Gastroesophageal sphincter (tissue), 4 donors: Measurements from ENCODE around the gene PPM1J. TPM values are rescaled to one million over a fixed set of nuclear protein-coding genes. Genes with fewer than 3 reads are reported as not detected.

Experiments
- ATAC-seq: fragments of 150-250 bp; one replicate; pipeline ENCODE4 v1.9.1; 2016; ENCODE audit warnings: mild to moderate bottlenecking, moderate library complexity
- H3K27ac ChIP-seq, 4 donors: fragments of 200-600 bp; sonication (generic) in 3 of 4; 1 replicate in 3 of 4; 2 replicates in 1 of 4; pipeline ENCODE4 v1.5.1; 2016 to 2019
- H3K27me3 ChIP-seq: fragments of 200-600 bp; sonication (generic); one replicate; pipeline ENCODE4 v1.5.1; 2019
- H3K36me3 ChIP-seq, 2 donors: fragments of 200-600 bp; sonication (generic); one replicate each; pipeline ENCODE4 v1.5.1; 2019; ENCODE audit warnings: control low read depth in 1 of 2
- H3K4me1 ChIP-seq, 3 donors: fragments of 200-600 bp; sonication (generic); 1 replicate in 2 of 3; 2 replicates in 1 of 3; pipeline ENCODE4 v1.5.1; 2016 to 2019; ENCODE audit warnings: control low read depth in 2 of 3
- H3K4me3 ChIP-seq, 2 donors: fragments of 200-600 bp; sonication (generic); one replicate each; pipeline ENCODE4 v1.5.1; 2019; ENCODE audit warnings: mild to moderate bottlenecking in 1 of 2, moderate library complexity in 1 of 2
- H3K9me3 ChIP-seq, 3 donors: fragments of 200-600 bp; sonication (generic); one replicate each; pipeline ENCODE4 v1.5.1; 2017 to 2019; ENCODE audit warnings: control low read depth in 2 of 3
- CTCF ChIP-seq, 4 experiments: fragments of 200-600 bp in 2 of 4; fragments of 450-650 bp in 2 of 4; sonication (generic) in 1 of 4; IDR thresholded peaks; one replicate each; pipeline ENCODE4 v1.5.1; 2017 to 2019; ENCODE audit warnings: antibody characterized with exemption in 4 of 4, mild to moderate bottlenecking in 2 of 4, moderate library complexity in 2 of 4
- EP300 ChIP-seq: sonication (generic); formaldehyde crosslinking; IDR thresholded peaks from one replicate; pipeline ENCODE4 v1.6.1; 2017; ENCODE audit warnings: antibody characterized with exemption, mild to moderate bottlenecking
- POLR2A ChIP-seq, 2 donors: fragments of 450-650 bp; IDR thresholded peaks; one replicate each; pipeline ENCODE4 v1.6.1; 2017; ENCODE audit warnings: antibody characterized with exemption in 2 of 2, mild to moderate bottlenecking in 2 of 2, moderate library complexity in 1 of 2
- POLR2AphosphoS5 ChIP-seq: sonication (generic); formaldehyde crosslinking; IDR thresholded peaks from one replicate; pipeline ENCODE4 v1.6.1; 2017; ENCODE audit warnings: antibody characterized with exemption
- WGBS, 2 donors: methylation state at CpG; one replicate each; pipeline ENCODE4 v1.1.5; 2018; ENCODE audit warnings: low coverage in 1 of 2; 5-methylcytosine and 5-hydroxymethylcytosine counted together
- total RNA-seq, 4 donors: library from RNA; depleted of rRNA; stranded (reverse); fragments of >200 nt; gene quantifications; one replicate each; pipeline ENCODE4 v1.1.0, GENCODE V29; 2016

Gene PPM1J
- total RNA-seq, 4 donors from 2014 or later: 0.35 to 2.8 (median 1.7) TPM

- Histone ChIP-seq H3K9me3 (peaks cover 0 to 12% (median 0%) of the 10 kb centered on the region in 3 donors), H3K27me3 (peaks cover 34% of the 10 kb centered on the region), H3K4me1 (no peaks in the 10 kb centered on the region), H3K27ac (no peak overlapping the region), H3K36me3 (no peaks in the 10 kb centered on the region), H3K4me3 (no peak overlapping the region)
- WGBS, 2 donors: 0 to 25% methylated on average over 1 of the region's 1 CpG
- TF ChIP-seq POLR2A (IDR thresholded peaks at IDR 0.05): no peak
- TF ChIP-seq EP300: no peak
- no peak for TF ChIP-seq CTCF (IDR thresholded peaks at IDR 0.05)
- TF ChIP-seq POLR2AphosphoS5: no peak
- ATAC-seq: no peak
Measured at GRCh38 chr1:112754116-112754628, 39.0 kb upstream of the PPM1J start.

GRCh38 chr1:112748396-112748795 lies 33.3 kb upstream of the PPM1J start:
- no peaks in the 10 kb centered on the region for H3K9me3 ChIP-seq
- no peak for ATAC-seq
- no peak overlapping the region for H3K4me3 ChIP-seq
- TF ChIP-seq POLR2A (IDR thresholded peaks at IDR 0.05): no peak
- TF ChIP-seq CTCF (IDR thresholded peaks at IDR 0.05): no peak
- no peak for TF ChIP-seq EP300
- no peak for TF ChIP-seq POLR2AphosphoS5
- no peaks in the 10 kb centered on the region for H3K36me3 ChIP-seq
- H3K27ac ChIP-seq: no peak overlapping the region
- peaks cover 31% of the 10 kb centered on the region for H3K27me3 ChIP-seq
- 88 to 90% methylated on average over 10 to 12 of the region's 12 CpGs for WGBS, 2 donors
- peaks cover 0 to 13% (median 0%) of the 10 kb centered on the region in 3 donors for H3K4me1 ChIP-seq

GRCh38 chr1:112744009-112744578 lies 29.0 kb upstream of the PPM1J start:
- TF ChIP-seq POLR2AphosphoS5: no peak
- no peak for TF ChIP-seq POLR2A (IDR thresholded peaks at IDR 0.05)
- TF ChIP-seq CTCF (IDR thresholded peaks at IDR 0.05): peak in 3 of 4 experiments; percentile 42 to 58 (median 52)
- no peak for TF ChIP-seq EP300
- H3K9me3 ChIP-seq: no peaks in the 10 kb centered on the region
- ATAC-seq: peak; percentile 60
- H3K27me3 ChIP-seq: peaks cover 51% of the 10 kb centered on the region
- WGBS, 2 donors: no CpG with 5 or more reads among the region's 58 CpGs
- H3K4me1 ChIP-seq: peaks cover 0 to 13% (median 0%) of the 10 kb centered on the region in 3 donors
- H3K4me3 ChIP-seq: peak overlapping the region in 1 of 2 donors; percentile 40
- no peaks in the 10 kb centered on the region for H3K36me3 ChIP-seq
- no peak overlapping the region for H3K27ac ChIP-seq

GRCh38 chr1:112743174-112744008 lies 28.3 kb upstream of the PPM1J start:
- ATAC-seq: peak; percentile 10
- peak overlapping the region in 1 of 2 donors; percentile 40 for H3K4me3 ChIP-seq
- no peaks in the 10 kb centered on the region for H3K9me3 ChIP-seq
- H3K27ac ChIP-seq: no peak overlapping the region
- no peak for TF ChIP-seq CTCF (IDR thresholded peaks at IDR 0.05)
- H3K36me3 ChIP-seq: no peaks in the 10 kb centered on the region
- peaks cover 51% of the 10 kb centered on the region for H3K27me3 ChIP-seq
- peaks cover 0 to 13% (median 0%) of the 10 kb centered on the region in 3 donors for H3K4me1 ChIP-seq
- 54 to 79% methylated on average over 2 to 3 of the region's 54 CpGs for whole genome bisulfite sequencing, 2 donors

- no peak for ATAC-seq
- Histone ChIP-seq H3K9me3 (no peaks in the 10 kb centered on the region), H3K27ac (no peak overlapping the region), H3K27me3 (peaks cover 20% of the 10 kb centered on the region), H3K36me3 (no peaks in the 10 kb centered on the region), H3K4me3 (no peak overlapping the region), H3K4me1 (no peaks in the 10 kb centered on the region)
- WGBS, 2 donors: 100% methylated on average over 3 of the region's 3 CpGs
- TF ChIP-seq POLR2A (IDR thresholded peaks at IDR 0.05) (no peak), POLR2AphosphoS5 (no peak), CTCF (IDR thresholded peaks at IDR 0.05) (no peak), EP300 (no peak)
Measured at GRCh38 chr1:112737573-112737972, 22.4 kb upstream of the PPM1J start.
